GM18873 (cell line): Measurements from ENCODE around the gene LRCH1.

Experiments used
- ATAC-seq: cut with Tn5 transposase; IDR thresholded peaks from one replicate; pipeline ENCODE4 v1.9.1; 2021; ENCODE audit warnings: mild to moderate bottlenecking, moderate library complexity, moderate number of reproducible peaks; ENCODE audit not compliant: unreplicated experiment, low FRiP score

Gene LRCH1

GRCh38 chr13:46682015-46682414 is 129.0 kb downstream of the LRCH1 start:
- no peak for ATAC-seq

- no peak for ATAC-seq
Measured at GRCh38 chr13:46682707-46683106, 129.7 kb downstream of the LRCH1 start.

- ATAC-seq: no peak
Measured at GRCh38 chr13:46683676-46684260, 130.8 kb downstream of the LRCH1 start.

GRCh38 chr13:46684287-46685001 is 131.5 kb downstream of the LRCH1 start:
- no peak for ATAC-seq

- ATAC-seq: no peak
Measured at GRCh38 chr13:46685006-46685730, 132.2 kb downstream of the LRCH1 start.

- no peak for ATAC-seq
Measured at GRCh38 chr13:46686171-46686570, 133.2 kb downstream of the LRCH1 start.

GRCh38 chr13:46687810-46688209 is 134.8 kb downstream of the LRCH1 start:
- no peak for ATAC-seq

- no peak for ATAC-seq
Measured at GRCh38 chr13:46688306-46688705, 135.3 kb downstream of the LRCH1 start.

- no peak for ATAC-seq
Measured at GRCh38 chr13:46698014-46698413, 145.0 kb downstream of the LRCH1 start.

GRCh38 chr13:46698910-46699460 is 146.0 kb downstream of the LRCH1 start:
- ATAC-seq: no peak

- ATAC-seq: no peak
Measured at GRCh38 chr13:46712524-46712923, 159.6 kb downstream of the LRCH1 start.

- no peak for ATAC-seq
Measured at GRCh38 chr13:46715363-46715762, 162.4 kb downstream of the LRCH1 start.

- ATAC-seq: no peak
Measured at GRCh38 chr13:46716821-46717220, 163.9 kb downstream of the LRCH1 start.

- no peak for ATAC-seq
Measured at GRCh38 chr13:46717275-46717674, 164.3 kb downstream of the LRCH1 start.

GRCh38 chr13:46717856-46718255 is 164.9 kb downstream of the LRCH1 start:
- no peak for ATAC-seq

- no peak for ATAC-seq
Measured at GRCh38 chr13:46720189-46720588, 167.2 kb downstream of the LRCH1 start.

GRCh38 chr13:46721054-46721453 is 168.1 kb downstream of the LRCH1 start:
- ATAC-seq: no peak

GRCh38 chr13:46726347-46726746 is 173.4 kb downstream of the LRCH1 start:
- ATAC-seq: no peak

- no peak for ATAC-seq
Measured at GRCh38 chr13:46728777-46729176, 175.8 kb downstream of the LRCH1 start.

- ATAC-seq: no peak
Measured at GRCh38 chr13:46731535-46731934, 178.6 kb downstream of the LRCH1 start.

GRCh38 chr13:46735425-46735824 is 182.5 kb downstream of the LRCH1 start:
- no peak for ATAC-seq
